ENCODE measurements around the gene RPS6KL1.

The RPS6KL1 gene

DNA sequence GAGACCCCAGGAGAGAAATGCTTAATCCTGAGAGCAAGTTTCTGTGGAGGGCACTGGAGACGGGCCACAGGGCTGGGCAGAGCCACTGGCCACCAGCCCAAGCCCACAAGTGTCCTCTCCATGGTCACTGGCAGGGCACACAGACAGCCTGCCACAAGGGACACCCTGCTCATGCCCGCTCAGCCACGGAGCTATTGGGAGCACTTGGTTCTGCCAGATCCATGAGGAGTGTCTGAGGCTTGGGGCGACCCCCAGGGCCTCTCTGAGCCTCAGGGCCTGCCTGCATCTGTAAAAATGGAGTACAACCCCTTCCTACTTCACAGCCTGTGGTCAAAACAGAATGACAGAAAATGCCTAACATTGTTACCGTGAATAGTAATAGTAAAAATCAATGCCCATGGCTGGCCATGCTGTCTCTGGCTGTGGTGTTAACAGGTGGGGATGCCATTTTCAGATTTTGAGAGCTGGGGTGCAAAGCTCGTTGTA lies 29.2 kb upstream of the RPS6KL1 start:
- no peak for DNase-seq

DNA sequence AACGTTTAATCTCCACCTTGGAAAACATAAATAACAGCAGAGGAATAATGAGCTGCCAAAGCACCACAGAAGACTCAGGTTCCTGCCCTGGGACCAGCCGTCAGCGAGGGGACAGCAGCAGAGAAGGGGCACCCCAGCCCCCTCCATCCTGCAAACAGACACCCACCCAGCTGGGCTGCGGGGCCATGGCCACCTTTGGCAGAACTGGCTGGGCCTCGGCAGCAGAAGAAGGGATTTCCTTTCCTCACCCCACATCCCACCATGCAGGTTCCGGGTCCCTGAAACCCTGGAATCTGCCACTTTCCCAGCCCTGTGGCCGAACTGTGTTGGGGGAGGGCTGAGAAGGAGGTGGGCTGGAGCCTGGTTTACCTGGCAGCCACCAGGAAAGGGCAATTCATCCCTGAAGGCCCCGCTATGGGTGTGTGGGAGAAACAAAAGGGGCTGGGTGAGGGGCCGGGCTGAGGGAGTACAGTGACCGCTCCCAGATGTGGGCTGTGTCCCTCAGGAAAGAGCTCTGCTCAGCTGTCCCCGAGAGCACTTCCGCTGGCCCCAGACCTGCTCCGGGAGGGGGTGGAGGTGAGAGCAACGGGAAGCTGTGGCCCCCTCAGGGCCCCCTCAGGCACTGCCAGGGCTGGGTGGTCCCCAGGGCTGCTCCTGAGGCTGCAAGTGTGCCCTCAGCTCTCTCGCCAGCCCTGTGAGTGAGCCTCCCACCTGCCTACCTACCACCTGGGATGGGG lies 28.6 kb upstream of the RPS6KL1 start:
- DNase-seq: no peak

DNA sequence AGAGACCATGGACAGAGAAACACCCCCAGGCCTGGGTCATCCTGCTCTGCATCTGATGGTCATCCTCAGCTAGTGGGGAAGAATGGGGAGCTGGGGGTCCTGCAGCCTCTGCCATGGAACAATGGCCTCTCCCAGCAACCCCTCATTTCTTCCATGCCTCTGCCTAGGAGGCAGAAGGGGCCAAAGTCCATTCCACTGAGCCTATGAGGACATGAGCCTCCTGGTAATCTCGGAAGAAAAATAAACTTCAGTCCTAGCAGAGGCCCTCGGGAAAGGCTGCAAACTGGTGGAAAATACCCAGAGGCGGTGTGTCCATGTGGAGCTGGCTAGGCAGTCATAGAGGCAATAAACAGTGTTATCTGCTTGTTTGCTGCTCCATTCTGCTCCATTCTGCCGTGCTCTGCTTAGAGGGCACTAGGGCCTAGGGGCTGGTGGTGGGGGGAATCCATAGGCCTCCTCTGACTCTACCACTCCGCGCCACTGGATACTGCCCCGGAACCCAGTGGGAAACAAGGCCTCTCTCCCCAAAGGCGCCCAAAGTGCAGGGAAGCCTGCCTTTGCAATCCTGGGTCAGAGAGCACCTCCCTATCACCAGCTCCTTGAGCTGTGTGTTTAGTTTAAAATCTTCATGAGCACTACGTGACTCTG lies 27.9 kb upstream of the RPS6KL1 start:
- no peak for DNase-seq

DNA sequence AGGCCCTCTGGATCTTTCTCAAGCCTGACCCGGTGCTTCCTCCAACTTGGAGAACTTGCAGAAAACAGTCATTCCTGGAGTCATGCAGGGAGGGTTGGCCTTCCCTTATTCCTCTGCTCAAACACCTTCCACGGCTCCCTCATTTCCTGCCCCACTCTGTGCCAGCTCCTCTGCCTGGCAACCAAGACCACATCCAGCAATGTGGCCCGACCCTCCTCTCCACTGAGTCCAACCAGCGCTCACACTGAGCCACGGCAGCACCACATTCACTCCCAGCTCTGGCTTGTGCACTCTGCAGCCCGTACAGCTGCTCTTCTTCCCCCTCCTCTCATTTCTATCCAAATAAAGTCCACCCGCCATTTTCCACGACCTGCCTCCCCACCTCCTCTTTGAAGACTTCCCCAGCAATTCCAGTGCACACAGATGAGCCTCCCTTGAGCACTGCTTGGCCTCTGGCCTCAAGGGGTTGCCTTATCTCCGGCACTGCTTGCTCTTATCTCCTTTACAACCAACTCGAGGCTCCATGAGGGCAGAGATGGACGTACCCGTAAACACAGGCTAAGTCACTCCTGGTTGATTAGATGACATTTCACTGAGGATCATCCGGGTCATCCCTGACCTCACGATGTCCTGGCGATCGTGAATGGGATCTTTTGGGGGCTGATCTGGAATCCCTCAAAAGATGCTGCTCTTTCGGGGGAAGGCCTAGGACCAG lies 27.0 kb upstream of the RPS6KL1 start:
- DNase-seq: no peak

DNA sequence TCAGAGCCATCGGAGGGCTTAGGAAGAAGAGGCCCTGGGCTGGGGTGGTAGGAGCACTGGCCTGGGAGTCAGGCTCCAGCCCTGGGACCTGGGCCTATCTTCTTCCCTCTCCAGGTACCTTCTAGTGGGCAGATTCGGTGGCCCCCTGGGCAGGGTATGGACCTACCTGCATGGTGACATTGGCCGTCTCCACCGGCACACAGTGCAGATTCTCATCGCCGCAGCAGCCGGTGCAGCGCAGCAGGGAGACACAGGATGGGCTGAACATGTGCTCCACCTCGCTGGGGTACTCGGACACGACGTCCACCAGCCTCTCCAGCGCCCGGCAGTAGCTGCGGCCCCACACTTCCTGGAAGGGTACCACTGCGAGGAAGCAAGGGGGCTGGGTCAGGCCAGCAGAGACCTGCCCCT lies 26.1 kb upstream of the RPS6KL1 start:
- DNase-seq: no peak

DNA sequence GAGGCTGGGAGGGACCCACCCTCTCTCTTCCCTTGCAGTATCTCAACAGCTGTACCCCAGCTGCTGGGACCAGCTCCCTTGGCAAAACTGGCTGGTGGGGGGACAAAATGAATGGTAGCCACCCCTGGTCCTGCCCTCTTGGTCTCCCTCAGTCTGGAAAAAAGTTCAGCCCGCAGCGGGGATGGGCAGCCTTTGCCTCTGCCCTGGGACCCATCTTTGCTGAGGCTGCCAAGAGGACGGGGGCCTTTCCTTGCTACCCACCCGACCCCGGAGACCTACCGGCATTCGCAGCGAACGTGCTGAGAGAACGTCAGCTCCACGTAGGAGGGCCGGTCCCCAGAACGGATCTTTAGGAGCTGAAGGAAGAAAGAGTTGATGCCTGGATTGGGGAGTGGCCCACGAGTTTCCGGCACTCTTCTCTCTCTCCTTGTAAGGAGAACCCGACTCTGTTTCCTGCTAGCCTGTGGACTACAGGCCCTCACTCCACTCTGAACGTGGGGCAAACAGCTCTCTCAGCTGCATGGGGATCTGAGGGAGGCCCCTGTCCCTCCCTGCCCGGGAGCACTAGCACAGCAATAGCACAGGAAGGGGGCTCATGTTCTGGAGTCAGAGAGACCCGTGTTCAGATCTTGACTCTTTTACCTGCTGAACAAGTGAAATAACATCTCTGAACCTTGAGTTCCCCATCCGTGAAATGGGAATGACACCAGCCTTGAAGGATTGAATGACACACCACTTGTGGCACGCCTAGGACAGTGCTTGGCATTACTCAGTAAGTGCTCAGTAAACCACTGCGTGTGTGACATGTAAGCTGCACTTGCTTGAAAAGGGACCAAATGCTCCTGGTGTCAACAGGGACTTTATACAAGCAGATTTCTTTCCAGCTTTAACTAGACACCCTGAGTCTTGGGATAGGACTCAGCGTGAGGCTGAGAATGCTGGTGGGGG lies 25.4 kb upstream of the RPS6KL1 start:
- no peak for DNase-seq

DNA sequence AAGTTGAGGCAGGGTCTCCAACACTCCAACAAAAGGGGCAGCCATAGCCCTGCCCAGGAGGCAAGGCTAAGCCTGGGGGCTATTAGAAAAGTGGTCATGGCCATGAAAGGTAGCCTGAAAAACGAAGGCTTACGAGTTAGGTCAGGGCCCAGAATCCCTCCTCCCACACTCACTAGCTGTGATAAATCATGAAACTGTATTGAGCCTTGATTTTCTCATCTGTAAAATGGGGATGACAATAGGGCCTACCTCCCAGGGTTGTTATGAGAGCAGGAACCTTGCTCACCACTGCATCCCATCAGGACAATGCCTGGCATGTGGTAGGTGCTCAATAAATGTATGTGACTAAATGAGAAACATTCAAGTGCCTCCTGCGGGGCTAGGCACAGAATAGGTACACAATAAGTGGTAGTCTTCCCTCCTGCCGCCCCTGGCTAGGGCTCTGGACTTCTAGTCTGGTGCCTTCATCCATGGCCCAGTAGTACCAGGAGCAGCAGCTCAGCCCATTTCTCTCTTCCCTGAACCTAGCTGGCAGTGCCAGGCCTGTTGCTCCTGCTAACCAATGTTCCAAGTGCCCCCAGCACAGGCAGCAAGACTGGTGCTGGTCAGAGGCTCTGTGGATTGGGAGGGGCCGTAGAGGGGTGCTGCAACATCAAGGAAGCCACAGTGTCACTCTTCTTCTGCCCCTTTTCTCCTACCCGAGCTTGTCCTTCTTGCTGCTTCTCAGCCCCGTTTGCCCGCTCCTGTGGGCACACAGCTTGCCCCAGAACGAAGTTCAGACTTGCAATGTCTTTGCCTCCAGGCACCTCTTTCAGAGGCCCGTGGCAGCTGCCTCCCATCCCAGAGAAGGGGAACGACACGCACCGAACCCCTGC lies 24.5 kb upstream of the RPS6KL1 start:
- DNase-seq: no peak

DNA sequence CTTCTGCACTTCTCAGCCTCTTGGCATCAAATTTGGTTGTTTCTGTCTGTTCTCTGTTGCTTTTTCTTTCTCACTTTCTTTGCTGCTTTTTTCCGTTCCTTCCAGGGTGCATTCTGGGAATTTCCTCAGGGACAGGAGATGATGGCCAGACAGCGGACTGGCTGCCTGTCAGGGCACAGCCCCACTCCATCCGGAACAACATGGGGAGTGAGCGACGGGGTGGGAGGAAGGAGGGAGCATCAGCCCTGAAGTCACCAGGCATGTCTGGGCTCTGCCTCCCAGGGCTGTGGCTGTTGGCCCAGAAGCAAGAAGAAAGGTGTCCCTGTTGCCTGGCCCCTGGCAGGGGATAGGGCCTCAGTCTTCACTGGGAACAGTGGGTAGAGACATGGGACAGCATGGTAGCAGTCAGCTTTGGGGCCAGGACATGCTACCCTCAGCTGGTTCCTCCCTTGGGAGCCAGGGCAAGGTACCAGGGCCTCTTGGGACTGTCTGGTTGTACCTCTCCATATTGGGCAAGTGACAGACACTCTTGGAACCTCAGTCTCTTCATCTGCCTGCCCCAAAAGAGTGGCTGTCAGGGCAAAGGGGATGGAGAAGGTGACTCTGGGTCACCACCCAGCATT lies 23.7 kb upstream of the RPS6KL1 start:
- no peak for DNase-seq

DNA sequence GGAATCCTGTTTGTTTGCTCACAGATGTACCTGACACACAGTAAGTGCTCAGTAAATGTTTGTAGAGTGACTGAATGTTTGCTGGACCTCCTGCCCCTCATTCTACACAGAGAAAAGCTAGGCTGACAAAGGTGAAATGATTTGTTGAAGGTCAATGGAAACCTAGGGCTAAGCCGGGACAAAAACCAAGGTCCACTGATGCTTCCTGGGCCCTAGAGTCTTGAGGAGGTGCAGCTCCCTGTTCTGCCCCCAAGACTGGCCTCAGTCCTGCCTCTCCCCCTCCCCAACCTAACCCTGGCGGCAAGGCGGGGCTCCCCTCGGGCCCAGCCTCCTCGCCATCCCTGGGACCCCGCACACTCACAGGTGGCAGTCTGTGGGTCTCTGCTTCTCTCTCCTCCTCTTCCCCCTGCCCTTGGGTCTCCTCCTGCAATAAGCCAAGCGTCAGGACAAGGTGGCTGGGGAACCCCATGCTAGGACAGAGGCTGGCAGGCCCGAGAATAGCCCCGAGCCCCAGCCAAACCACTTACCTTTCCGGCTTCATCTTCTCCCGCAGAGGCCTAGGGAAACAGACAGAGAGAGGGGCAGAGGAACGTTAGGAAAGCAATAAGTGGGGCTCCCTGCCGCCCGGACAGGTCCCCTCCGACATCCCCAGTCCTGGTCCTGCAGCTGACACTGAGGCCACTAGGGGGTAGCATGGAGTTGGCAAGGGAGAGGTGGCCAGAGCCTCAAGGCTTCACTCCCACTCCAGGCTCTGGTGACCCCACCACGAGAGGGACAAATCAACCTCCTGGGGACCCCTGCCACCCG lies 23.0 kb upstream of the RPS6KL1 start:
- peak; percentile 73 for DNase-seq

DNA sequence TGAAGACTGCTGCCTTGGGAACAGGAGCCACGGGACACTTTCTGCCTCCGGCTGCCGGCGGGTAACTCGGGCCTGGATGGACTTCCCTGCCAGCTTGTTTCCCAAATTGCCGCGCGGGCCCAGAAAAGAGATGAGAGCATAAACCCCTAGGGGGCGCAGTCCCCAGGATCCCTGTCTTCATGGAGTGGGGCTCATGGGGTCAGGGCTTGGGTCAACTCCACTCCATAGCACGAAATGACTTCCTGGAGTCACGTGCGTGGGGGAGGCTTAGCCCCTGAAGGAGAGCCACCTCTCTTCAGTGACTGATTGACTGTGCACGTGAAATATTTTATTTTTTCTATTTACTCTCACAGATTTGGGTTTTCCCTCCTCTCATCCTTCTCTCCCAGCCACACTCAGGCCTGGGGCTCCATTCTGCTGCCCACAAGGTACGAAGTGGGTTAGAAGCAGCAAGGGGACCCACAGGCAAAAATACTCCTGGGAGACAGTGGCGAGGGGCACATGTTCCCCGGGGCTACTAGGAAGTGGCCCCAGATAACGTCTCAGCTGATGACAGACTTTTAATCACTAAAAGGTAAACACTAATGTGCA lies 22.3 kb upstream of the RPS6KL1 start:
- no peak for DNase-seq

DNA sequence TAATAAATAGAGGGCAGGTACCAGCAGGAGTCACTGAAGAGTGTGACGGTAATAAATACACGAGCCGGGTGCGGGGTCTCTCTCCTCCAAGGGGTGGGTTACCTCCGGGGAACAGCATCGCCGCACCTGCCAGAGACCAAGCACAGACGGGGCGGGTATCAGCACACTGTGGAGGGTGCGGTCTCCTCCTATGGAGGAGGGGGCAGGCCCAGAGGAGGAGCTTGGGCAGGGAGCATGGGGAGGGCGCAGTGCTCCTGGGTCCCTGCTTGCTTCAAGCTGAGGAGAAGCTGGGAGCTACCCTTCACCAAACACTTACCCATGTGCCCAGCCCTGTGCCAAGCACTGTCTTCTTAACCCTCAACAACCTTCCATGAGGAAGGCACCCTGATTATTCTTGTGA lies 19.5 kb upstream of the RPS6KL1 start:
- no peak for DNase-seq

DNA sequence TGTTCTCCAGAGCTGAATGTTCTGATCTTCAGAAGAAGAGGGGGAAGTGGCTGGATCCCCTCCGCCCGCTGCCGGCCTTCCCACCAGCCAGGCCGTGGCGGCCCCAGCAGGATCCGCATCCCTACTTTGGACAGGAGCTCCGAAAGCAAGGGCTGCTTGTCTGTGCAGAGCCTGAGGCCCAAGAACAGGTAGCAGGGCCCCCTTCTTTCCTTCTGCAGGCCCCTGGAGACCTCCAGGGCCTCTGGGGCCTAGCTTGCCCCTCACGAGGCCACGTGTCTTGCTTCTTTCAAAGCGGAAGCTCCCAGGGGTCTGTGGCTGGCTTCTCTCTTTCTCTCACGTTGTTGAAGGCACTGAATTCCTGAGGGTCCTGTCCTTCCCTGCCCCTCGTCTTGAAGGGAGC lies 19.1 kb upstream of the RPS6KL1 start:
- DNase-seq: no peak

DNA sequence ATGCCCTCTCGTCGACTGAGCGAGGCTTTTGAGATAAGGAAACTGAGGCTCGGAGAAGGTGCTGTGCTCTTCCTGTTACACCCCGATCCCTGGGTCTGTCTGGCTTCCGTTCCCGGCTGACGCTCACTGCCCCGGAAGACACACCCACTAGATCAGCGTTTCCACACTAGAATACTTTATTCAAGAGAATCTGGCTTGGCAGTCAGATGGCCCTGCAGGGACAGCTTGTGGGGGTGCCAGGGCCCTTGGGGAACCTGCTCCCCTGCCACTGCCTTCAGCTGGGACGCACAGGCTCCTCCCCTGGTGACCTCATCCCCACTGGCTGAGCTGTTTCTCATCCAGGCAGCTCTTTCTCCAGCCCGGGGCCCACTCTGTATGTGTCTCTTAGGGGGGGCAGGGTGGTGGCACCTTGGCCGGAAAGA lies 18.6 kb upstream of the RPS6KL1 start:
- DNase-seq: peak; percentile 51

DNA sequence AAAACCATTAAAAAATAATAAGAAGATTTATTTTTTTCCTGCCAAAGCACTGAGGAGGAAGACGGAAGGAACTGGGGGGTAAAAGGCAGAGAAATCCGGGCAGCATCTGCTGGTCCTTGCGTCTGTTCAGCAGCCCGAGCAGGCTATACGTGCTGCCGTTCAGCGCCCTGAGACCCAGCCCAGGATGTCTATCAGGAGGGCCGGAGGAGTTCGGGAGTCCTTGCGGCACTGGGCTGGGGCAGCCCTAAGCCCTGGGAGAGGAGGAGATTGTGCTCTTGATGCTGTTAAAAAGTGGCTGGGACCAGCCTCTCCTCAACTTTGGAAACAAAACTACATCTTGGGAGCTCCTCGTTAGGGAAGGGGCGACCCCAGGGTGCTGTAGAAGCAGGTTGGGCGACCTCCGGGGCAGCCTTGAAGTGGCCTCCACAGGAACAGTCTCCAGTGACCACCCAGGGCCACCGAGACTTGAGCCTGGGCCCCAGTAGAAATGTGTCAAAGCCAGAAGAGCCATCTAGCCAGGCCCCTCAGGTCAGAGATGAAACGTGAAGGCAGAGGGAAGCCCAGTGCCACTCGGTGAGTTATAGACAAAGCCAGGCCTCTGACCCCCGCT lies 18.0 kb upstream of the RPS6KL1 start:
- DNase-seq: no peak

DNA sequence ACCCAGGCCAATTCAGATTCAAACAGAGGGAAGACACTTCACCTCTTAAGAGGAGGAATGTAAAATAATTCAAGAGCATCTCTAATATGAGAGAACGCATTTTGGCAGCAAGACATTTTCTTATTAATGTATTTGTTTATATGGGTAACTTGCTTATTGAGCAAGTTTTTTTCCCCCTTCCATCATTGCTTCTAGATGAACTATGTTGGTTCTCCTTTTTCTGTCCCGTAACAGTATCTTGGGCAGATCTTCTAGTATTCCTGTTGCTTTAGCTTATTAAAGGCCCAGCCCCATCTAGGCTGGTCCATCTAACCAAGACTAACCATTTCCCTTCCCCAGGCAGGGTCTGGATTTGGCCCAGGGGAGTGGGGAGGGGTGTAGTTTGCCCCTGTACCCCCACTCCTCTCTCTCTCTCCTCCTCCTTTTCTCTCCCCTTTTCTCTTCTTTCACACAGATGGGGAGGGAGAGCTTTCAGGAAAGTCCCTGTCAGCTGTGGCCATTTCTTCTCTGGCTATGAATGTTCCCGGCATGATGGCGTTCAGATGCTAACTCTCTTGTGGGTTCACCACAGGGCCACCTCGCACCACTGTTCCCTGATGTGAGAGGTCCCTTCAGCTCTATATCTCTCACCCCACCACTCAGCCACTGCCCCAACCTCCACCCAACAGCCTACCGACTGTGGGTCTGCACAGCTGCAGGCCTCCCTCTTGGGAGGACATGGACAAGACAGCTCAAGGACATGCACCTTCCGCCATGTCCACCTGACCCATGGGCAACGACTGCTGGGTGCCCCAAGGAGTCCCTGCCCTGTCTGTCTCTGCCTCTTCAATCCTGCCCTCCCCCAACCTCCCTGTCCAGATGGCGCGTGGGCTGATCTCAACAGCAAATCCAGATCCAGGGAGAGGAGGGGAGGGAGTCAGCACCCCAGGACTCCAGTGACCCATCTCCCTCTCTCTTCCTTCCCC lies 15.8 kb upstream of the RPS6KL1 start:
- DNase-seq: no peak

DNA sequence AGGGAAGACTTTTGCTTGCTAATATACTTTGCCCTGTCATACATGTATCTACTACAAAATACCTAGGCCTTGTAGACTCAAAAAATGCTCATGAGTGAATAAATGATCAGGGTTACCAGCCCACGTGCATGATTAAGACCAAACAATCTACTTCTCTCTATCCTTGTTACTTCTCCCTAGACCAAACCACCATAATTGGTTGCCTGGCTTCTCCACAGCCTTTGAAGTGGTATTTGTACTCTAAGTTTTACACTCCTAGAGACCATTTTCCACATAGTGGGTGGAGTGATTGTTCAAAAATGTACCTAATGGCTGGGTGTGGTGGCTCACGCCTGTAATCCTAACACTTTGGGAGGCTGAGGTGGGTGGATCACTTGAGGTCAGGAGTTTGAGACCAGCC lies 14.1 kb upstream of the RPS6KL1 start:
- no peak for DNase-seq

DNA sequence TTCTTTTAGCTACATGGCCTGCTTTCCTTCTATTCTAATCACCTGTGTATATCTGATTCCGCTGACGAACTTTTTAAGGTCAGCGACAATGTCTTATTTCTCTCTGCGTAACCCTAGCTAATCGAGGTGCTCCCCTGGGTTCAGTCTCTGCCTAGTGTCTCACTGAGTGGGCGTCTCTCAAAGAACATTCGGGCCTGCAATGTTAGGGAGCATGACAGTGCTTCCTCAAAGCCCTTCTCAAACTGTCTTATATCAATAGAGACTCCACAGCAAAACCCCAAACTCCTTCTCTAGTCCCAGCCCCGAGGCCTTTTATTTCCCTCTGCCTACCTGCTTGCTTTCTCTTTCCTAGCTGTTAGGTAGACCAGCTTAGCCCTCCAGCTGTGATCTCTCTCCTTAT lies 13.7 kb upstream of the RPS6KL1 start:
- no peak for DNase-seq

DNA sequence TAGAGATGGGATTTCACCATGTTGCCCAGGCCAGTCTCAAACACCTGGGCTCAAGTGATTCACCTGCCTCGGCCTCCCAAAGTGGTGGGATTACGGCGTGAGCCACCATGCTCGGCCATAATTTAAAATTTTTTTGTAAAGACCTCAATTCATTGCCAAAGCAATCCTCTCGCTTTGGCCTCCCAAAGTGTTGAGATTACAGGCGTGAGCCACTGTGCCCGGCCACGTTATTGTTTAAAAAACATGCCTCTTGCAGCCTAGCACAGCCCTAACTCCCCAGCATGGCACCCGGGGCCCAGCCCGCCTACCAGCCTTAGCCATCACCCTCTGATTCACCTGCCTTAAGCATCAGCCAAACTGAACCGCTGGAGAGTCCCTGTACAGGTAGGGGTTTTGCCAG lies 13.1 kb upstream of the RPS6KL1 start:
- no peak for DNase-seq

DNA sequence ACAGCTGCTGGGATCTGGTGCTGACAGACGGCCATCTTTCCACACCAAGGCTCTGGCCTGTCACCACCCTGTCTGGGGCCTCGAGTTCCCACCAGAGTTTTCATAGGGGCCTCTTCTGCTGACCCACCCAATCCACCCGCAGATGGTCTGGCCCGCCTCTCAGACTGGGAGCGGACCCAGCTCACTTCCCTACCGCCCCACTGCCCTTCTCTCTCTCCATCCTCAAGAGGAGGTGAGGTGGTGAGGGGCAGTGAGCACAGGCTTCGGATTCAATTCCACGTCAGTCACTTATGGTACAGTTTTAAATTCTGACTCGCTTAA lies 12.3 kb upstream of the RPS6KL1 start:
- no peak for DNase-seq
